GM19238 (cell line): Measurements from ENCODE around the gene GAB2.

Source experiments
- DNase-seq: peaks from one replicate; pipeline ENCODE4 v3.0.0; 2011; ENCODE audit warnings: low spot score; ENCODE audit not compliant: insufficient read length

The GAB2 gene

DNA sequence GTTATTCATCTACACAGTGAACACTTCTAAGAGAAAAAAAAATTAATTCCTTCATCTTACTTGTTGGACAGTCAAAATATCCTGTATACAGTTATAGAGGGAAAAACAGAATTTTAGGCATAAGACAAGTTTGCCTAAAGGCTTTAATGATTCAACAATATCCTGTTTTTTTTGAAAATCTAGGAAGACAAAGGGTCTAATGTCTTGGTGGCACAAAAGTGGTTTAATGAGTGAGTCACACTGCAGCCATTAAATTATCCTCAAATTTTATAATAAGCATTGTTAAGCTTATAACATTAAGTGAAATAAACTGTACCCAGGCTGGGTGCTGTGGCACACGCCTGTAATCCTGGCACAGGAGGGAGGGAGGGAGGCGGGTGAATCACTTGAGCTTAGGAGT, 72.9 kb downstream of the GAB2 start:
- no peak for DNase-seq

DNA sequence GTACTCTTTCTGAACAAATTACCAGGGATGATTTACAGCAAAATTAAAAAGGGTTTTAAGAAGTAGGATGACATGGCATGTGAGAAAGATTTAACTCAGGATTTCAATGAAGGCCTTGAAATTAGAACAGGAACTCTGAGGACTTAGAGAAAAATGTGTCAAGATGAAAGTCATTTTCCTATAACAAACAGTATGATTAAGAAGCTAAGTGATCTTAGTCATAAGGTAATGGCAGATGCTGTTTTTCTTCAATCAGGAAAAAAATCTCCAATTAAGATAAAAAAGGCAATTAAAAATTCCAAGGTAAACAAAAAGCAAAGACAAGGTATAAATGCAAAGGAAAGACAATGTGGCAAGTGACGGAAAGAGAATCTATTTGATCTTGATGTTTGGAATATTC, 73.5 kb downstream of the GAB2 start:
- DNase-seq, result no peak

DNA sequence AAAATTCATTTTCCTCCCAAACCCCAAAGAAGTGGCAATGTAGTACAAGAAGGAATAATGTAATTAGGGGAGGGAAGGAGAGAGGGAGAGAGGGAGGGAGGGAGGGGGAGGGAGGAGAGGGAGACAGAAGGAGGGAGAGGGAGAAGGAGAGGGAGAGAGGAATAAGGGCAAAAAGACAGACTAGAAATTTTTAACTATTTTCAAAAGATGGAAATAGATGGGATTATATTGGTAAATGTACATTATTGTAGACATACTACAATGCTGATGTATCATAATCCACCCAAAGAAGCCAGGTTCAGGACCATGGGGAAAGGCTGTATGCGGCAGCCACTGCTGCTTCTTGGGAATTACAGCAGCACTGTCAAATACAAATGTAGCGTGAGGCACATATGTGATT, 74.3 kb downstream of the GAB2 start:
- DNase-seq, result no peak

DNA sequence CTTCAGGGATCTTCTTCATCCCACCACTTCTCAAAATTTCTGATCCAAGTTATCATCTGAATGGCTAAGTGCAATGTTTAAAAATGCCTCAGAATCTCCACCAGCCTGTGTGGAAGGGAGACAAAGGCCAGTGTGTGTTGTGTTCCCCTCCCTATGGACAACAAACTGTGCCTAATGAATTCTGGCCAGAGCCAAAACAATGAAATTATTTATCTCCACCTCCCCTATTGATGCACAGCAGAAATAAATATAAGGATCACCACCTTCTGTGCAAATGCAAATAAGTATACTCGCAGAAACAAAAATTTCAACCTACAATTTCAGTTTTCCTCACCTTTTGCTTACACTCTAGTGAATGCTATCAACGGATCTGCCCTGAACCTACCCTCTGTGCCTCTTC, 75.8 kb downstream of the GAB2 start:
- no peak for DNase-seq

DNA sequence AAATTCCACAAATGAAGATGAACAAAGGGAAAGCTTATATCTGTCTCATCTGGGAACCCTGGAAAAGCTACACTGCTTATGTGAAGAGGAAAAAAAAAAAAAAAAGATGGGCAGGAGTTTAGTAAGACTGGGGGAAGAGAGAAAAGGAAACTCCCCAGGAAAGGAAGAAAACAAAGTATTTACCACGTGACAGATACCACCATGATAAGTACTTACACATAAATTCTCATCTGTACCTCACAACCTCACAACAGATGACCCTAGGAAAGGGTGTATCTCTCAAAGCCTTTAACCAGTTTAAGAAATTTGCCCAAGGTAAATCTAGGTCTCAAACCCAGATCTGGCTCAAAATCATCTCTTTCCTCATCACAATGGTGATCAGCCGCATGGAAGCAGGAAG, 77.1 kb downstream of the GAB2 start:
- no peak for DNase-seq

DNA sequence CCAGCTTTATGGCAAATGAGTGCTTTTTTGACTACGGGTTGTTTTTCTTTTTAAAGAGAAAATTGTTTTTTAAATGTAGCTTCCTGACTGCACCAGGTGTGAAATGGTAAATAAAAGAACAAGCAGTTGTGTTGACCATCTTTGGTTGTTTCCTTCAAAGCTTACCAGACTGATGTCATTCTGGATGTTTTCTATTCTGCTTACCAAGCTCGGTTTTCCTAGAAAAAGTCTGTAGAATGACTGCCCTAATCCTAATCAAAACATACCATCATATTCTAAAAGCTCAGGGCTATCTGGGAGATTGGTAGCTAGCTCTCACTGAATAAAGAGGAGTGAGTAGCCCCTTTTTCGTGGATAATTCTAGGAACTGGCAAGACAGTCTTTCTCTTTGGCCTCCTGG, 77.7 kb downstream of the GAB2 start:
- DNase-seq, result no peak

GRCh38 chr11:78339483-78339882, 78.1 kb downstream of the GAB2 start:
- DNase-seq, result no peak

DNA sequence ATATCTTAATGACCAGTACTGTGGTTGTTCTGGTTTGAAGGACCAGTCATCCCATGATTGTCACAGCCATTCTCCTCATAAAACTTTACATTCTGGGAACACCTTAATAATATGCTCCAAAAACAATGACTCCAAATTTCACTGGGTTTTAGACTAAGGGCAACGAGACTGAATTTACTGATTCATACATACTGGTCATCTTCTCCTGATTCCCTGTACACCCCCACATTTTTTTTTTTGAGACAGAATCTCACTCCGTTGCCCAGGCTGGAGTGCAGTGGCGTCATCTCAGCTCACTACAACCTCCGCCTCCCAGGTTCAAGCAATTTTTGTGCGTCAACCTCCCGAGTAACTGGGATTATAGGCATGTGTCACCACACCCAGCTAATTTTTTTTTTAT, 78.9 kb downstream of the GAB2 start:
- no peak for DNase-seq

- no peak for DNase-seq
Measured at GRCh38 chr11:78338138-78338537, 79.5 kb downstream of the GAB2 start.

GRCh38 chr11:78337554-78337924, 80.1 kb downstream of the GAB2 start:
- DNase-seq, result no peak

- no peak for DNase-seq
Measured at GRCh38 chr11:78336877-78337553, 80.6 kb downstream of the GAB2 start.

DNA sequence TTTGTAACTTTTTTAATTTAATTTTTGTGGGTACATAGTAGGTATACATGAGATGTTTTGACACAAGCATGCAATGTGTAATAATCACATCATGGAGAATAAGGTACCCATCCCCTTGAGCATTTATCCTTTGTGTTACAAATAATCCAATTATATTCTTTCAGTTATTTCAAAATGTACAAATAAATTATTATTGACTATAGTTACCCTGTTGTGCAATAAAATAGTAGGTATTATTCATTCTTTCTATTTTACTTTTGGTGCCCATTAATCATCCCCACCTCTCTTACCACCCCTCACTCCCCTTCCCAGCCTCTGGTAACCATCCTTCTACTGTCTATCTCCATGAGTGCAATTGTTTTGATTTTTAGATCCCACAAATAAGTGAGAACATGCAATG, 83.5 kb downstream of the GAB2 start:
- no peak for DNase-seq

GRCh38 chr11:78332872-78333271, 84.7 kb downstream of the GAB2 start:
- no peak for DNase-seq

DNA sequence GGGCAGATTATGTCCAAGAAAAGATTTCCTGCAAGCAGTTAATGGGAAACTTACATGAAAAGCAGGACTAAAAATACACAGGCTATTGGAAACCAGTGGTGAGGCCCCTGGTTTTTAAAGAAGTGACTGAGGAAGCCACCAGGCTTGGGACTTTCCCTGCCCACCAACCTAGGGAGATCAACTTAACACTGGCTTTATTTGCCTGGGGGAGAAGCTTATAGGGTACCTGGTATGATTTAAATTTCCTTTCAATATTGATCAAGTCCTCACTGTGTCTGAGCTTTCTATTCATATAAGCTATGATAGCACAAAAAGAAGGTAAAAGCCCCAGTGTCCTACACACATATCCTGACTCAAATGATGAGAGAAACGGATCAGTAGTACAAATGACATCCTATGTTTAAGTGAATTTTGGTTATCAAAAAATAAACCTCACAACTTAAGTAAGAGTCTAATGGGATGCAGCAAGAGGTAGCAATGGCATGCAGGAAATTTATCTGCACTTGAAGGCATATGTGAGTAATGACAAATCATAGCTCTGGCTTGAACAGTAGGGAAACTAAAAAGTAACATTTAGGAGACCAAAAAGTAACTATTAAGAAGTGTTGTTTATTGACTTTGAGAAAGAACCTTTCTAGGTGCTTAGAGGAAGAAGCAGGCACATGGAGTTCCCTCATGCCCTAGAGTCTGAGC, 85.3 kb downstream of the GAB2 start:
- no peak for DNase-seq

DNA sequence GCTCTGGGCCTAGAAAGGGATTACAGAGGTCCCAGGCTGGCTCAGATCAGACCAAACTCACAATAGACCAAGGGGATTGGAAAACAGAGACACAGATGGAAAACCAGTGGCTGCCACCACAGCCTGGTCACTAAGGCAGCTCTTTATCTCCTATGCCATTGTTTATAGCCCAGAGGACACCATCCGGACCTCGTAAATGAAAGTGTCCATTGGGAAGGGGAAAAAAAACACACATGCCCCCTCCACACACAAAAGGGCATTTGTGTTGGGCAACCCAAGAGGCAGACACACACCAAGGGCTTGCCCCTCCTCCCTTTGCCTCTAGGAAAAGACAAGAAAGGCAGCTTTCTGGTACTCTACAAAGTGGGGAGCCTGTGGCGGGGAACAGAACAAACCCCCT, 85.9 kb downstream of the GAB2 start:
- no peak for DNase-seq

DNA sequence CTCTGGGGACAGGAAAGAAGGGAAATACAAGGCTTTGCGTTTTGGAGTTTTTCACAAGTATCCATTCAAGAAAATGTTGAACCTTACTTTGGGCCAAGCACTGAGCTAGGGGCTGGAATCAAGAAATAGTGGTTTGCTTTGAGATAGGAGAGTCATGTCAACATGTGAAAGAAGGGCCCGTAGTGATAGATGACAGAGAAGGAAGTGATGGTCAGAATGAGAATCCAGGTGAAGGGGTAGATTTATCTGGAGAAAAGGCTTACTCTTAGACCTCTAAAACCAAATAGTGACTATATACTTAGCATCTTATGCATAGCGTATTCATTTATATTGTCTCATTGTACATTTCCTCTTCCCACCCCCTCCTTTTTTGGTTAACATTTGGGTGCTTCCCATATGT, 87.3 kb downstream of the GAB2 start:
- DNase-seq, result no peak

DNA sequence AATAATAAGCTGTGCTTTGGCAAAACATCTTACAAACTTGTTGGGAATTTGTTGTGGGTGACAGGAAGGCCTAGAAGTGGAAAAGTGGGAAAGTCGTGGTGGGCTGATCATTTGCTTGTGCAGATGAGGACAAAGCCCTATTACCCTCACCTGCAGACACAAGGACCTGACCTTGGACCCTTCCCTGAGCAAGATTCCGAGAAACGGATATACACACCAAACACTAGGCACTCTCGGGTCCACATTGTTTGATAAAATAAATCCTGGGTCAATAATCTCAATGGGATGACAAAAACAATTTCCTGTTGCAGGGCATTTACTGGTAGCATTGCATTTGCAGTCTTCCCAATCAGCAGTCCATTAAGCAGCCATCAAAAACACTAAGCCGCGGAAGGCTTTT, 89.7 kb downstream of the GAB2 start:
- no peak for DNase-seq

DNA sequence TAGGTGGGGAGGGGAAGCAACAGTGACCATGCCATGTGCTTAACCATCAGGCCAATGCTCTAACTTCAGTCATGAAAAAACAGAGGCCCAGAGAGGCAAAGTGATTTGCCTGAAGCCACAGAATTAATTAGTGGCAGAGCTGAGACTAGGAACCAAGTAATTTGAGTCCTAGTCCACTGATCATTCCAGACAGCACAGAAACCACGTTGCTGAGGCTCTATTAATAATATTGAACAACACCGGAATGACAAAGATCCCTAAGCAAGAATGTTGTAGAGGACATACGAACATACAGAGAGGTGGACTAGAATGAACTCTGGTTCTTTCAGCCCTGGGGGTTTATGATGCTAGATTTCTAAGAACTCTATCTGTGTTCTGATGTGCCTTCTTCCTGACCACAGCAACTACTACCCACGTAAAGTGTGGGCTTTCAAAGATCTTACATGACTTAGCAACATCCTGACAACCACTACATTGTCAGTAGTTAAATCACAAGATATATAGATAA, 92.3 kb downstream of the GAB2 start:
- DNase-seq, result no peak

DNA sequence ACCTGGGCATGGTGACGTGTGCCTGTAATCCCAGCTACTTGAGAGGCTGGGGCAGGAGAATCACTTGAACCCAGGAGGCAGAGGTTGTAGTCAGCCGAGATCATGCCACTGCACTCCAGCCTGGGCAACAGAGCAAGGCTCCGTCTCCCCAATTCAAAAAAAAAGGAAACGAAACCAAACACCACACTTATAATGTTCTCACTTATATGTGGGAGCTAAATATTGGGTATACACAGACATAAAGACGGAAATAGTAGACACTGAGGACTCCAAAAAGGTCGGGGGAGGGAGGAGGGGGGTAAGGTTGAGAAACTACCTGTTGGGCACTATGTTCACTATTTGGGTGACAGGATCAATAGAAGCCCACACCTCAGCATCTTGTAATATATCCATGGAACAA, 94.3 kb downstream of the GAB2 start:
- DNase-seq, result no peak

- no peak for DNase-seq
Measured at GRCh38 chr11:78319453-78319955, 98.1 kb downstream of the GAB2 start.

DNA sequence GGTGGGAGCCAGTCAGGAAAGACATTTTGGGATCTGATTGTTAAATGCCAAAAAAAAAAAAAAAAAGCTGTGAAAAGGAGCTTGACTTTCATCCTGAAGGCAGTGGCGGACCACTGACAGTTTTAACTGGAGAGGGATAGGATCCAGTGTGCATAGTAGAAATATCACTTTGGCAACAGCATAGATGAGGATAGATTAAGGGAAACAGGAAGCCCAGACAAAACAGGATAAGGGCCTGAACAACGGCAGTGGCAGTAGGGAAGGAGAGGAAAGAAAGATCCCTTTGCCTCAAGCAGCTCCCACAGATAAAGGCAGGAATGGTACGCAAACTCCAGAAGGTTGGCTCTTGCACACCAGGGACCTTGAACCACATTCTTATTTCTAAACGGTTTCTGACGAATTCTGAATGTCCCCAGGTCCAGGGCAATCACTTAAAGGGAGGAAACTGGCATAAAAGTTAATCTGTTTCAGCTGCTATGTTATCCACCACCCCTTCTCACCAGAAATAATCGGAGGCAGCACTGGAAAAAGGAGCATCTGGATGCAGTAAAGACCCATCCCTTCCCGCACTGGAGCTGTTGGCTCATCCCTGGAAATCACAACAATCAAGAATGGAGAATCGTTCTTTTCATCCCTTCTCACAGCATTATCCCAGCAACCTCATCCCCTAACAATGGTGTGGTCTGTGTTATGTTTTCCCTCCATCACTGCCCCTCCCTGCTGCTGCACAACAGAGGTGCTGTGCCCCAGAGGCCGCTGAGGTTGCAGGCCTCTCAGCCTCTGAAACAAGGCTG, 99.1 kb downstream of the GAB2 start:
- DNase-seq, result no peak

GRCh38 chr11:78315724-78316123, 101.9 kb downstream of the GAB2 start:
- no peak for DNase-seq
